ENCODE results near the gene CSNK2A1. TPM values are rescaled to one million over a fixed set of nuclear protein-coding genes. Genes with fewer than 3 reads are reported as not detected.
A peak's percentile ranks its signal among the peaks of the same experiment; 100 is the strongest.
"Not testable (repeated sequence)": the region's sequence is repeated elsewhere in the genome, so short reads cannot be mapped to it uniquely, and the experiment has no call there.

The CSNK2A1 gene
- total RNA-seq, 1 donor from 2014 or later = 91.5 TPM

GRCh38 chr20:487655-488054 lies 55.9 kb downstream of the CSNK2A1 start:
- DNase-seq (ENCODE audit: low spot score) = no peak

GRCh38 chr20:483815-484644 lies 59.6 kb downstream of the CSNK2A1 start:
- DNase-seq (ENCODE audit: low spot score) = no peak

DNA sequence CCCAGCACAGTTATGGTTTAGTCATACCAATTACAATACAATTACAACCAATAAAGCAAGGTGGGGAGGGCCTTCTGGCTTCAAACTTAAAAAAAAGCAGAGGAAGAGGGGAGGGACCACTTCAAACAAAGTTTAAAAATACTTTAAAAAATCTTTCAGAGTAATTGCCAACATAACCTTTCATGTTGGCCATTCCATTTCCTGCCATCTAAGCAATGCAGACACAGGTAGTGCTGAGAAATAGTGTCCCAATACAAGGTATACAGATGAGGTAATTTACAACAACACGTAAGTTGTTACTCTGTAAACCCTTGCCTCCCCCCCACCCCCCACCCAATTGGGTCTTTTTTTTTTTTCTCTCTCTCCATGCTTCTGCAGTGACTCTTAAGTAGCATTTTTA lies 62.4 kb downstream of the CSNK2A1 start:
- no peak for DNase-seq (ENCODE audit: low spot score)

DNA sequence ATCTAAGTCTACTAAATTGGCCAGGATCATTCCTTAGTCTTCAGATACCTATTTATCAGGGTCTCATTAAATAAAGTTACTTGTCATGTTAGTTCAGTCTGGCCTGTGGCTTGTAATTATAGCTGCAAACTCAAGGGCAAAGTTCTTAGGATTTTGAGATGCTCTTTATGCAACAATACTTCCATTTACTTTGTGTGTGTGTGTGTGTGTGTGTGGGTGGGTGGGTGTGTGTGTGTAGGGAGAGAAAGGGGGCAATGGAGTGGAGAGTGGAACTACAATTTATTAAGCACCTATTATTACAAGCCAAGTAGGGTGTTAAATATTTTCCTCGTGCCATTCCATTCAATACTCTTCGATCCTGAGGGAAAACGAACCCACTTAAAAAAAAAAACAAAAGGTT lies 63.5 kb downstream of the CSNK2A1 start:
- no peak for DNase-seq (ENCODE audit: low spot score)

- DNase-seq (ENCODE audit: low spot score) = no peak
Observed at GRCh38 chr20:479487-479886, 64.1 kb downstream of the CSNK2A1 start.

DNA sequence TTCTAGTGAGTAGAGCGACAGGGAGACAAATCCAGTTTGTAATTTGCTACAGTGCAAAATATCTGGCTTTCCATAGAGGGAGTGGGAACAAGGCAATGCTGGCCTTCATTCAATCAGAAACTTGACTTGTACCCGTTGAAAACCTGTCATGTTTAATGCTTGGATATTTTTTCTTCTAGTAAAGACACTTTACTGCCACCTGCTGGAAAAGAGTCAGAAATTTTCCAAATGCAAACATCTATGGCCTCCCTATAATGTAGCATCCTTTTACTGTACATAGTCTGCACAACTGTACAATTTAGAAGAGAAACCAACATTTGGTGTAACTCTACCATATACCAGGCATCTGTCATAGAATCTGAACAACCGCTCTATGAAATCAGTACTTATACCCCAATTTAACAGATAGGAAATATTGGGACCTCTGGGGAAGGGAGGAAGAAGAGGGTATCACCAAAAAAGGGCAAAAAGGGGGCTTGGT lies 64.6 kb downstream of the CSNK2A1 start:
- DNase-seq (ENCODE audit: low spot score) = peak; percentile 79

DNA sequence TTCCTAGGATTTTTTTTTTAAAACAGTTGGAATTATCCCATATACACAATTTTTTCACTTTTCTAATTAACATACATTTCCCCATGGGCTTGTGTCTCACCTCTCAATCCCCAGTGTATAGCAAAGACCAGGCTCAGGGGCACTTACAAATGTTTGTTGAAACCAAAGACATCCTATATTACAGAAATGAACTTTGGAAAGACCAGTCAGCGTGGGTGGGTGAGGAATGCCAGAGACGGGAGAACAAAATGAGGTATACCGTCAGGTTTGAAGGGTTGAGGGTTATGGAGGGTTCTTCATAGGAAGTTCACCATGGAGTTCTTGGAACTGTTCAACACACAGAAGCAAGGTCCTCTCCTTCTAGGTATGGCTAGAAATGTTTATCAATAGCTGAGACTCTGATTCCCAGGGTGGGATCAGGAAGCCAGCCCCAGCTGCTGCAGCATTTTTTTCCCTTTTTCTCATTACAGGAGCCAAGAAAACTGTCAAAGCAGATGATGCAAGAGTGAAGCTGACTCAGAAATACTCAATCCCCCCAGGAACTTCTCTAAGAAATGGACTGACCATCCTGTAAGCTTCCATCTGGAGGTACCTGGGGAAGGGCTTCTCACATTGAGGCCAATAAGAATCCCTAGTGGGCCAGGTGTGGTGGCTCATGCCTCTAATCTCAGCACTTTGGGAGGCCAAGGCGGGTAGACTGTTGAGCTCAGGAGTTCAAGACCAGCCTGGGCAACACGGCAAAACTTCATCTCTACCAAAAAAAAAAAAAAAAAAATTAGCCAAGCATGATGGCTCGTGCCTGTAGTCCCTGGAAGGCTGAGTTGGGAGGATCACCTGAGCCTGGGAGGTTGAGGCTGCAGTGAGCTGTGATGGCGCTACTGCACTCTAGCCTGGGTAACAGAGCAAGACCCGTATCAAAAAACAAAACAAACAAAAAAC lies 65.3 kb downstream of the CSNK2A1 start:
- no peak for DNase-seq (ENCODE audit: low spot score)

DNA sequence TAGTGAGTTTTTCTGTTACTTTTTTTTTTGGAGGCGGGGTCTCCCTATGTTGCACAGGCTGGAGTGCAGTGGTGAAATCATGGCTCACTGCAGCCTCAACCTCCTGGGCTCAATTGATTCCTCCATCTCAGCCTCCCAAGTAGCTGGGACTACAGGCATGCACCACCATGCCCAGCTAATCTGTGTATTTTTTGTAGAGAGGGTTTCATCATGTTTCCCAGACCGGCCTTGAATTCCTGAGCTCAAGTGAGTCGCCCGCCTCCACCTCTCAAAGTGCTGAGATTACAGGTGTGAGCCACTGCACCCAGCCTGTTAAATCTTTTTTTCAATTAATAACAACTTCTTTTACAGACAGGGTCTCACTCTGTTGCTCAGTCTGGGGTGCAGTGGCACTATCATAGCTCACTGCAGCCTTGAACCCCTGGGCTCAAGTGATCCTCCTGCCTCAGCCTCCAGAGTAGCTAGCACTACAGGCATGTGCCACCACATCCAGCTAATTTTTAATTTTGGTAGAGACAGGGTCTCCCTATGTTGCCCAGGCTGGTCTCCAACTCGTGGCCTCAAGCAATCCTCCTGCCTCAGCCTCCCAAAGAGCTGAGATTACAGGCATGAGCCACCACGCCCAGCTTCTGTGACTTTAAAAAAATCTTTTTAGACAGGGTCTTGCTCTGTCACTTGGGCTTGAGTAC lies 66.9 kb downstream of the CSNK2A1 start:
- DNase-seq (ENCODE audit: low spot score) = not testable (repeated sequence)

- DNase-seq (ENCODE audit: low spot score) = no peak
Observed at GRCh38 chr20:475463-476357, 67.9 kb downstream of the CSNK2A1 start.

GRCh38 chr20:474581-474980 lies 69.0 kb downstream of the CSNK2A1 start:
- no peak for DNase-seq (ENCODE audit: low spot score)

DNA sequence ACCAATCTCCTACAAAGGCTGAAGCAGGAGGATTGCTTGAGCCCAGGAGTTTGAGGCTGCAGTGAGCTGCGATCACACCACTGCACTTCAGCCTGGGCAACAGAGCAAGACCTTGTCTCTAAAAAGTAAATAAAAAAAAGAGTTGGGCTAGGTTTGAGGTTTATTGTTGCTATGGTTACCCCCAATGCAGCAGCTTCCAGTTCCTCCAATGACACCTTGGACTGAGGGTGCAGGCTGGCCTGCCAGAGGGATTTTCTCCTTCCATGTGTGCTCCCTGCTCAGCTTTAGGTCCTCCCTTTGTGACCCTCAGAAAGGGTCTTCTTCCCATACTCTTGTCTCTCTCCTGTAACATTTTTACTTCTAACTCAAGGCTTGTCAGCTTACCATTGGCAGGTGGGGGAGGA lies 70.7 kb downstream of the CSNK2A1 start:
- DNase-seq (ENCODE audit: low spot score) = no peak

- DNase-seq (ENCODE audit: low spot score) = no peak
Observed at GRCh38 chr20:472137-472846, 71.3 kb downstream of the CSNK2A1 start.

GRCh38 chr20:469746-470490 lies 73.7 kb downstream of the CSNK2A1 start:
- no peak for DNase-seq (ENCODE audit: low spot score)

- DNase-seq (ENCODE audit: low spot score) = no peak
Observed at GRCh38 chr20:467755-468154, 75.8 kb downstream of the CSNK2A1 start.

DNA sequence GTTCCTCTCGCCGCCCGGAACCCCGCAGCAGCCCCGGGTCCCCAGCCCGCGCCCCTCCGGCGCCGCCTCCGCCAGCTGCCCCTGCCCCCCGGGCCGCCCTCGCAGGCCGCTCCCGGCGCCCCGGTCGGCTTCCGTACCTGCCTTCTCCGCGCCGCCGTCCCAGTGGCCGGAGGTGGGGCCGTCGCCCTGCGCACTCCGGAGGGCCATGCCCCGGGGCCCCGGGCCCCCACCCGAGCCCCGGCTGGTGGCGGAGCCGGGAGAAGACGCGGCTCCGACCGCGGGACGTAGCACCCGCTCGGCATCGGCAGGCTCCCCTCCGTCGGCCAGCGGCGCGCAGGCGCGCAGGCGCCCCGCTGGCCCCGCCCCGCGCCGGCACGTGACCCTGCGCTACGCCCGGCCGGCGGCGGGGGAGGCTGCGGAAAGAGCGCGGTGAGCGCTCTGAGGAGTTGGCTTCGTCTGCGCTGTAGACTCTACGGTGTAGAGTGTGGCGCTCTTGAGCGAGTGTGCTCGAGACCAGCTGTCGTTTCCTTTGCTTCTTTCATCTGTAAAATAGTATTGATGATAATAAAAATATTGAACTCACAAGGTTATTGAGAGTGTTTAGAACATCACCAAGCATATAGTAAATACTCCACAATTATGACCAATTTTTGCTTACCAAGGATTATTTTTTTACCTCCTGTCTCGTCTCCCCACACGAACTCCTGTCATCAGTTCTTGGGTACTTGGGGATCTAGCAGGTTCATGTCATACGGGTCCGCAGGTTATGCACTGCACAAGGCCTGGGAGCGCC lies 81.2 kb downstream of the CSNK2A1 start, which contains the start of gene TBC1D20:
TSS of gene TBC1D20 (minus strand) at position 335 of the 793 bp plus-strand sequence. CDS start at position 207, 128 bp downstream.
- peak; percentile 93 for DNase-seq (ENCODE audit: low spot score)

- DNase-seq (ENCODE audit: low spot score) = peak; percentile 65
Observed at GRCh38 chr20:461254-462198, 82.1 kb downstream of the CSNK2A1 start.

DNA sequence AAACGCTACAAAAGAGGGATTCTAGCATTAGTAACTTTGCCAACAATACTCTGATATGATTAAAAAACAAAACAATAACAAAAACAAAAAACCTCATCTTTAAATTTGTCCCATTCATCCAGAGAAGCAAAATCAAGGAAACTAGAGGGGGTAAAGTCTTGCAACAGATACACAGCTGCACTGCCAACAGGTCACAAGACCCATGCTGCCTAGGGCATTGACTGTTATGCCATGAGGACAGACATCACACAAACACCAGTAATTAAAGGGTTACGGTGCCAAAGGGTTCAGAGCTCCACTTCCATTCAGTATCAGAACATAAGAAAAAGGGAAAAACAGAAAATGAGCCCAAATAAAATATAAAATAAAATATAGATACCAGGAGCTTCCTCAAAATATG lies 82.9 kb downstream of the CSNK2A1 start:
- DNase-seq (ENCODE audit: low spot score) = no peak
